Neural progenitor cell (in vitro differentiated cells): ENCODE results near the gene EFS. TPM values are rescaled to one million over a fixed set of nuclear protein-coding genes. Genes with fewer than 3 reads are reported as not detected.

ENCODE experiments used
- DNase-seq: peaks from one replicate; pipeline ENCODE4 v3.0.0-alpha.2; 2016; ENCODE audit warnings: low spot score
- H2AFZ ChIP-seq: fragments of 200-600 bp; sonication (generic); replicated peaks from 2 replicates; pipeline ENCODE4 v1.6.1; 2016; ENCODE audit warnings: antibody characterized with exemption
- H3F3A ChIP-seq: fragments of 200-600 bp; sonication (generic); 2 replicates; pipeline ENCODE4 v1.6.1; 2016; ENCODE audit warnings: antibody characterized with exemption, low read depth
- H3K27ac ChIP-seq: fragments of 200-600 bp; sonication (generic); 2 replicates; pipeline ENCODE4 v1.5.1; 2016; ENCODE audit warnings: mild to moderate bottlenecking
- H3K27me3 ChIP-seq: fragments of 200-600 bp; sonication (generic); 2 replicates; pipeline ENCODE4 v1.6.1; 2016; ENCODE audit warnings: mild to moderate bottlenecking, moderate library complexity
- H3K36me3 ChIP-seq: fragments of 200-600 bp; sonication (generic); 2 replicates; pipeline ENCODE4 v1.5.1; 2016
- H3K4me1 ChIP-seq: fragments of 200-600 bp; sonication (generic); 2 replicates; pipeline ENCODE4 v1.6.1; 2016; ENCODE audit warnings: mixed run types
- H3K4me2 ChIP-seq: fragments of 200-600 bp; sonication (generic); 2 replicates; pipeline ENCODE4 v1.6.1; 2016
- H3K4me3 ChIP-seq: fragments of 200-600 bp; sonication (generic); 2 replicates; pipeline ENCODE4 v1.5.1; 2016
- H3K79me2 ChIP-seq: fragments of 200-600 bp; sonication (generic); 2 replicates; pipeline ENCODE4 v1.6.1; 2016; ENCODE audit warnings: low read depth
- H3K9ac ChIP-seq: fragments of 200-600 bp; sonication (generic); 2 replicates; pipeline ENCODE4 v1.6.1; 2016
- H3K9me3 ChIP-seq: fragments of 200-600 bp; sonication (generic); 2 replicates; pipeline ENCODE4 v1.5.1; 2016; ENCODE audit warnings: low read depth
- H4K20me1 ChIP-seq: fragments of 200-600 bp; sonication (generic); 2 replicates; pipeline ENCODE4 v1.6.1; 2016; ENCODE audit warnings: low read depth
- H3K27ac Mint-ChIP-seq: 3 replicates; pipeline ENCODE4 v1.8.0; 2021; ENCODE audit warnings: mixed read lengths
- H3K27me3 Mint-ChIP-seq: 2 replicates; pipeline ENCODE4 v1.8.0; 2022; ENCODE audit warnings: low read depth, mild to moderate bottlenecking, inconsistent platforms, moderate library complexity, mixed read lengths; ENCODE audit not compliant: insufficient read depth
- H3K36me3 Mint-ChIP-seq: 3 replicates; pipeline ENCODE4 v1.8.0; 2021; ENCODE audit warnings: mixed read lengths
- H3K4me1 Mint-ChIP-seq: 3 replicates; pipeline ENCODE4 v1.8.0; 2021; ENCODE audit warnings: mixed read lengths
- H3K4me3 Mint-ChIP-seq: 3 replicates; pipeline ENCODE4 v1.8.0; 2021; ENCODE audit warnings: mild to moderate bottlenecking, moderate library complexity, mixed read lengths
- H3K9me3 Mint-ChIP-seq: 3 replicates; pipeline ENCODE4 v1.8.0; 2020; ENCODE audit warnings: mixed read lengths
- EZH2 ChIP-seq: fragments of 200-600 bp; sonication (generic); IDR thresholded peaks from 2 replicates; pipeline ENCODE4 v1.6.1; 2017; ENCODE audit warnings: antibody characterized with exemption, mild to moderate bottlenecking, moderate library complexity
- EZH2phosphoT487 ChIP-seq: fragments of 200-600 bp; sonication (generic); IDR thresholded peaks from 2 replicates; pipeline ENCODE4 v1.6.1; 2017; ENCODE audit warnings: antibody characterized with exemption
- total RNA-seq: library from RNA; depleted of rRNA; stranded (reverse); fragments of >200 nt; gene quantifications from 2 replicates; pipeline ENCODE4 v1.2.3, GENCODE V29; 2015; ENCODE audit warnings: low replicate concordance
- TF ChIP-seq, protein P1 (sequence below): fragments of 200-600 bp; sonication (generic); IDR thresholded peaks from 2 replicates; pipeline ENCODE4 v1.5.1; 2017; ENCODE audit warnings: antibody characterized with exemption, mild to moderate bottlenecking

Gene EFS
- total RNA-seq, 1 donor from 2014 or later = 21.7 TPM

DNA sequence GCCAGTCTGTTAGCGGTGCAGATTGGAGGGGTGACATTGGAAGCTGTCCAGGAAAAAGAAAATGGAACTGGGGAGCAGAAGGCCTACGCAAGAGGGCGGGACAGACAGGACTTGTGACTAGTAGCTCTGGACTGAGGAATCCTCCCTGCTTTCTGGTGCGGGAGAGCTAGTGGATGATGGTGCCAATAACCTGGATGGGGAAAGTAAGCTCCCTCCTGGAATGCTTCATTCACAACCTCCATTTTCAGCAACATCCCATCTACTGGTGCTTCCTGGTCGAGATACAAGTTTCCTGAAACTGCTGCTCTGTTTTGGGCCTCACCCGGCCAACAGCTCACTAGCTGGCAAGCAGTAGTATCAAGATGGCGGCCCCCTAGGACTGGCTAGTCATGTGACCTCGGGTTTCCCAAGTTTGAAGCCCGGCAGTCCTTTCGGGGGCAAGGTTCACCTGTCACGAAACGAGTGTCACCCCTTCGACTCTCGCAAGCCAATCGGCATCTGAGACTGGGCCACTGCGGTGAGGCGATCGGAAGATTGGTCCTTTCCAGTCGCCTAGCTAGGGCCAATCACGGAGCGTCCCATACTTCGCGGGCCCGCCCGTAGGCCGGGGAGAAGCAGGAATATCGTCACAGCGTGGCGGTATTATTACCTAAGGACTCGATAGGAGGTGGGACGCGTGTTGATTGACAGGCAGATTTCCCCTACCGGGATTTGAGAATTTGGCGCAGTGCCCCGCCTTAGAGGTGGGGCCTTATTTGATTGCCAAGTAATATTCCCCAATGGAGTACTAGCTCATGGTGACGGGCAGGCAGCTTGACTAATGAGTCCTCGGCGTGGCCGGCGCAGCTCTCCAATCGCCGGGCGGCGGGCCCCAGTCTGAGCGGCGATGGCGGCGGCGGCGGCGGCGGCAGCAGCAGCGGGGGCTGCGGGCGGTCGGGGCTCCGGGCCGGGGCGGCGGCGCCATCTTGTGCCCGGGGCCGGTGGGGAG, 44.1 kb downstream of the EFS start, which contains the start of gene PABPN1:
Gene PABPN1, plus strand, starts transcription at position 874 of the 988 bp plus-strand sequence. Its CDS starts 13 bp downstream, at position 887.
- H3K27ac Mint-ChIP-seq = peak within 1 kb of the TSS; percentile 98
- Histone ChIP-seq H3K9me3 (no peaks in the 10 kb centered on the region), H3K4me3 (peak within 1 kb of the TSS; percentile 96), H3K9ac (peak within 1 kb of the TSS; percentile 98), H3K4me2 (peak within 1 kb of the TSS; percentile 95), H3K79me2 (peaks cover 29% of the 10 kb centered on the region), H3K4me1 (peaks cover 22% of the 10 kb centered on the region), H3K36me3 (peaks cover 14% of the 10 kb centered on the region), H3F3A (peaks cover 47% of the 10 kb centered on the region), H2AFZ (peak within 1 kb of the TSS; percentile 82), H3K27me3 (no peaks in the 10 kb centered on the region), H4K20me1 (peaks cover 20% of the 10 kb centered on the region), H3K27ac (peak within 1 kb of the TSS; percentile 97)
- peak; percentile 100 for DNase-seq
- TF ChIP-seq EZH2phosphoT487 = no peak
- TF ChIP-seq EZH2 = no peak
- TF ChIP-seq, protein P1, sequence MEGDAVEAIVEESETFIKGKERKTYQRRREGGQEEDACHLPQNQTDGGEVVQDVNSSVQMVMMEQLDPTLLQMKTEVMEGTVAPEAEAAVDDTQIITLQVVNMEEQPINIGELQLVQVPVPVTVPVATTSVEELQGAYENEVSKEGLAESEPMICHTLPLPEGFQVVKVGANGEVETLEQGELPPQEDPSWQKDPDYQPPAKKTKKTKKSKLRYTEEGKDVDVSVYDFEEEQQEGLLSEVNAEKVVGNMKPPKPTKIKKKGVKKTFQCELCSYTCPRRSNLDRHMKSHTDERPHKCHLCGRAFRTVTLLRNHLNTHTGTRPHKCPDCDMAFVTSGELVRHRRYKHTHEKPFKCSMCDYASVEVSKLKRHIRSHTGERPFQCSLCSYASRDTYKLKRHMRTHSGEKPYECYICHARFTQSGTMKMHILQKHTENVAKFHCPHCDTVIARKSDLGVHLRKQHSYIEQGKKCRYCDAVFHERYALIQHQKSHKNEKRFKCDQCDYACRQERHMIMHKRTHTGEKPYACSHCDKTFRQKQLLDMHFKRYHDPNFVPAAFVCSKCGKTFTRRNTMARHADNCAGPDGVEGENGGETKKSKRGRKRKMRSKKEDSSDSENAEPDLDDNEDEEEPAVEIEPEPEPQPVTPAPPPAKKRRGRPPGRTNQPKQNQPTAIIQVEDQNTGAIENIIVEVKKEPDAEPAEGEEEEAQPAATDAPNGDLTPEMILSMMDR = no peak
- peaks cover 27% of the 10 kb centered on the region for H3K4me1 Mint-ChIP-seq
- no peaks in the 10 kb centered on the region for H3K9me3 Mint-ChIP-seq
- H3K4me3 Mint-ChIP-seq = peak within 1 kb of the TSS; percentile 98
- H3K36me3 Mint-ChIP-seq = peaks cover 31% of the 10 kb centered on the region
- peaks cover 13% of the 10 kb centered on the region for H3K27me3 Mint-ChIP-seq

DNA sequence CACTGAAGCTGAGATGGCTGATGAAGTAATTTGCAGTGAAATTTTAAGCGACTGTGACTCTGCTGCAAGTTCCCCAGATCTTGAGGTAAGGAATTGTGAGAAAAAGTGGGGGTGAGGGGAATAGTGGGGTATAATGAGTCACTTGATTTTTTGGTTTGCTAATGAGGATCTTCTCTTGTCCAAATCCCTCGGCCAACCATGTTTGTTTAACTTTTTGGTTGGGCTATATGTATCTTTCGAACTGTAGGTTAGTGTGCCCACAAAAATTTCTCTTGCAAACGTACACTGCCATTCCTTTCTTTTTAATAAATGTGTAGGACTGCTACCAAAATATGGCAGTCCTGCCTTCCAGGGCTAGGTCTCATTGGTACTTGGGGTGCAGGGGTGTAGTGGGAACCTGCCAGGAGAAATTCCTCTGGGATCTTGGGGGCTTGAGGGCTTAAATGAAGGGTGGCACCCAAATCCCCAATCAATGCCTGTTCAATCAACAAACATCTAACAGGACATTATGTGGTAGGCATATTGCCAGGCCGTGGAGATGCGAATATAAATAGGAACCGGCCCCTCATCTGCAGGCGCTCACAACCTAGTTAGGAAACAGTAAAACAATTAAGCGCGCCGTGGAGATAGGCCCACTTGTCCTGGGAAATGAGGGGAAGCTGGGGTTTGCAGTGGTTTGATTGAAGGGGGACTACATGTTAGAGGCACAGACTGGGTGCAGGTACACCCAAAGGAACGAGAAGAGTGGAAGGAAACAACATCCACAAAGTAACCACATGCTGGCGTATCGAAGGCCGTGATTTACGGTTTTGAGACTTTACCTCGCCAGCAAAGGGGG, 45.0 kb downstream of the EFS start:
- peaks cover 13% of the 10 kb centered on the region for H3K27me3 Mint-ChIP-seq
- Histone ChIP-seq H3K4me2 (peak overlapping the region; percentile 65), H3K36me3 (peaks cover 15% of the 10 kb centered on the region), H3K4me3 (peak overlapping the region; percentile 40), H3K27me3 (no peaks in the 10 kb centered on the region), H3F3A (peaks cover 40% of the 10 kb centered on the region), H3K4me1 (peaks cover 22% of the 10 kb centered on the region), H3K9me3 (no peaks in the 10 kb centered on the region), H2AFZ (peak overlapping the region; percentile 57), H3K79me2 (peaks cover 29% of the 10 kb centered on the region), H4K20me1 (peaks cover 20% of the 10 kb centered on the region), H3K9ac (no peak overlapping the region), H3K27ac (peak overlapping the region; percentile 95)
- no peak for DNase-seq
- TF ChIP-seq, protein P1 = no peak
- TF ChIP-seq EZH2 = no peak
- no peak for TF ChIP-seq EZH2phosphoT487
- peak overlapping the region; percentile 89 for H3K27ac Mint-ChIP-seq
- peaks cover 29% of the 10 kb centered on the region for H3K36me3 Mint-ChIP-seq
- peak overlapping the region; percentile 93 for H3K4me3 Mint-ChIP-seq
- peaks cover 27% of the 10 kb centered on the region for H3K4me1 Mint-ChIP-seq
- no peaks in the 10 kb centered on the region for H3K9me3 Mint-ChIP-seq

DNA sequence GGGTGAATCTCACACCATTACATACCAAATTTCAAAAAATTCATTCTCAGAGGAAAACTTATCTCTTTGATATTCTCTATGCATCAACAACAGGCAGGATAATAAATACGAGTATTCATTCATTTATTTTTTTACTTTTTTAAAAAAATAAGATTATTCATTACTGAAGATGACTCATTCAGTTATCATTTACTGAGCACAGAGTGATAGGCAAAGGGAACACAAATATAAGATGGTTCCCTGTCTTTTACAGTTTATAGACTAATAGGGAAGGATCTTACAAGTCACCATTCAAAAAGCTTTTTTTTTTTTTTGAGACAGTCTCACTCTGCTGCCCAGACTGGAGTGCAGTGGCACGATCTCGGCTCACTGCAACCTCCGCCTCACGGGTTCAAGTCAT, 48.7 kb downstream of the EFS start:
- Histone ChIP-seq H3K36me3 (peaks cover 3% of the 10 kb centered on the region), H3K79me2 (no peaks in the 10 kb centered on the region), H3K4me2 (no peak overlapping the region), H3K9me3 (no peaks in the 10 kb centered on the region), H3K4me3 (no peak overlapping the region), H3K9ac (no peak overlapping the region), H2AFZ (no peak overlapping the region), H3K27ac (no peak overlapping the region), H3K4me1 (peaks cover 6% of the 10 kb centered on the region), H4K20me1 (no peaks in the 10 kb centered on the region), H3F3A (peaks cover 29% of the 10 kb centered on the region), H3K27me3 (no peaks in the 10 kb centered on the region)
- H3K9me3 Mint-ChIP-seq = no peaks in the 10 kb centered on the region
- H3K36me3 Mint-ChIP-seq = peaks cover 23% of the 10 kb centered on the region
- peaks cover 15% of the 10 kb centered on the region for H3K4me1 Mint-ChIP-seq
- TF ChIP-seq, protein P1 = no peak
- TF ChIP-seq EZH2 = no peak
- TF ChIP-seq EZH2phosphoT487 = no peak
- no peak for DNase-seq
- no peak overlapping the region for H3K4me3 Mint-ChIP-seq
- peaks cover 10% of the 10 kb centered on the region for H3K27me3 Mint-ChIP-seq
- H3K27ac Mint-ChIP-seq = no peak overlapping the region
